Tibial nerve (tissue), 4 donors: ENCODE results near the gene C1QTNF4.

Experiments
- CTCF ChIP-seq, 5 experiments: fragments of 200-600 bp in 3 of 5; fragments of 450-650 bp in 2 of 5; sonication (generic) in 3 of 5; IDR thresholded peaks; one replicate each; pipeline ENCODE4 v1.5.1; 2016 to 2019; ENCODE audit warnings: antibody characterized with exemption in 5 of 5, mild to moderate bottlenecking in 3 of 5, moderate library complexity in 2 of 5
- EP300 ChIP-seq, 2 donors: sonication (generic); formaldehyde crosslinking; IDR thresholded peaks; one replicate each; pipeline ENCODE4 v1.6.1; 2017; ENCODE audit warnings: antibody characterized with exemption in 2 of 2, mild to moderate bottlenecking in 1 of 2
- POLR2A ChIP-seq, 2 donors: fragments of 450-650 bp; IDR thresholded peaks; one replicate each; pipeline ENCODE4 v1.6.1; 2017; ENCODE audit warnings: antibody characterized with exemption in 2 of 2, mild to moderate bottlenecking in 2 of 2, moderate library complexity in 2 of 2

- no peak for TF ChIP-seq CTCF (IDR thresholded peaks at IDR 0.05)
- TF ChIP-seq EP300 (IDR thresholded peaks at IDR 0.05), result no peak
- TF ChIP-seq POLR2A (IDR thresholded peaks at IDR 0.05), result no peak
Observed at GRCh38 chr11:47620836-47621378, 26.7 kb upstream of the C1QTNF4 start.
